Airway epithelial cell (primary cell): ENCODE results near the gene TMEM165. TPM values are rescaled to one million over a fixed set of nuclear protein-coding genes. Genes with fewer than 3 reads are reported as not detected.

Experiments
- total RNA-seq: library from RNA; depleted of rRNA; stranded (reverse); fragments of >200 nt; gene quantifications from 2 replicates; pipeline ENCODE4 v1.2.3, GENCODE V29; 2015

The TMEM165 gene
- 93.6 and 117 TPM in 2 replicates for total RNA-seq

GRCh38 chr4:55395529-55396307 is at the start of gene TMEM165:
TSS of gene TMEM165 (plus strand) at chr4:55395957. CDS start at chr4:55396190, 233 bp downstream.

DNA sequence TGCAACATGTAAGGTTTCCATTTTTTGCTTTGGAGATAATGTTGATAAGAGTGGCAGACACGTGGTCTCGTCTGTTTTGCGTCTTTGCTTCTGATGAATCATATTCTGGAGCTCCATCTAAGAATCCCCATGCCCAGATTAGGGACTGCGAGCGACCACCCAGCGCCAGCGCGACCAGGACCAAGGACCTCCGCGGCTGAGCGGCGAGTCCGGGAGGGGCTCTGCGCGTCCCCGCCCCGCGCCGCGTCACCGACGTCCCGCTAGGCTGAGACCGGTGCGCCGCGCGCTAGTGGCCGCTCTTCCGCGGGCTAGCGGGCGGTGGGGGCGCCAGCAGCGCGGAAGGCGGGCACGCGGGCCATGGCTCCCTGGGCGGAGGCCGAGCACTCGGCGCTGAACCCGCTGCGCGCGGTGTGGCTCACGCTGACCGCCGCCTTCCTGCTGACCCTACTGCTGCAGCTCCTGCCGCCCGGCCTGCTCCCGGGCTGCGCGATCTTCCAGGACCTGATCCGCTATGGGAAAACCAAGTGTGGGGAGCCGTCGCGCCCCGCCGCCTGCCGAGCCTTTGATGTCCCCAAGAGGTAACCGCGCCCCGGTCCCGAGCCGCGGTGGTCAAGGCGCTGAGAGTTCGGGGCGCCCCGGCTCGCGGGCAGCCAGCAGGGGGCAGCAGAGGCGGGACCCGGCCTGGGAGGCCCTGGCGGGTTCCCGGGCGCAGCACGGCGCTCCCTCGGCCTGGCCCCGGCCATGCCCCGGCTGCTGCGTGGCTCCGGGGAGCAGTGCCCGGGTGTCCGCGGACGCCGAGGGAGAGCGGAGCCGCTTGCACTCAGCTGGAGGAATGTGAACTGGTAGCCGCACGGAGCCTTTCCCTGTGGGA is 49.5 kb upstream of the TMEM165 start, which contains the start of gene SRD5A3:
TSS of gene SRD5A3 (plus strand) at position 263 of the 871 bp plus-strand sequence. CDS start at position 358, 95 bp downstream.

Other genes starting within 250 kb of the TMEM165 start
- 10.0 and 10.3 TPM in 2 replicates for gene SRD5A3, start 49.7 kb upstream of the TMEM165 start, total RNA-seq
- gene CLOCK, start 151.0 kb downstream of the TMEM165 start, total RNA-seq: 19.2 and 24.8 TPM in 2 replicates
- gene PDCL2, start 196.3 kb downstream of the TMEM165 start, total RNA-seq: not detected in 2 replicates
- gene NMU, start 240.3 kb downstream of the TMEM165 start, total RNA-seq: 28.1 and 29.0 TPM in 2 replicates